Activated CD4-positive, alpha-beta T cell treated with anti-CD3 and anti-CD28 coated beads, Interleukin-2, amount 10 ng/mL, durations not matched to agents 24 days and 14 days (primary cell): ENCODE data around the gene TMEM201. TPM values are rescaled to one million over a fixed set of nuclear protein-coding genes. Genes with fewer than 3 reads are reported as not detected.
A peak's percentile ranks its signal among the peaks of the same experiment; 100 is the strongest.

ENCODE experiments used
- DNase-seq: peaks from one replicate; pipeline ENCODE4 v3.0.0; 2022
- H3K27ac Mint-ChIP-seq: one replicate; pipeline ENCODE4 v1.8.0; 2022; ENCODE audit warnings: mild to moderate bottlenecking, mixed read lengths
- H3K27me3 Mint-ChIP-seq: one replicate; pipeline ENCODE4 v1.8.0; 2022; ENCODE audit warnings: mixed read lengths
- H3K36me3 Mint-ChIP-seq: one replicate; pipeline ENCODE4 v1.8.0; 2022; ENCODE audit warnings: low read depth, mild to moderate bottlenecking, mixed read lengths
- H3K4me1 Mint-ChIP-seq: one replicate; pipeline ENCODE4 v1.8.0; 2021; ENCODE audit warnings: mixed read lengths
- H3K4me3 Mint-ChIP-seq: one replicate; pipeline ENCODE4 v1.8.0; 2022; ENCODE audit warnings: mild to moderate bottlenecking, moderate library complexity, mixed read lengths
- H3K9me3 Mint-ChIP-seq: one replicate; pipeline ENCODE4 v1.8.0; 2021; ENCODE audit warnings: mixed read lengths
- intact Hi-C: fragments of 100-400 bp; cut with micrococcal nuclease; formaldehyde crosslinking; loops from one replicate; pipeline ENCODE4 v1.15.1; 2023
- total RNA-seq: library from RNA; stranded (reverse); gene quantifications from 2 replicates; pipeline ENCODE4 v1.2.3, GENCODE V29; 2022

Gene TMEM201
- total RNA-seq, 1 donor from 2014 or later: 37.3 TPM

DNA sequence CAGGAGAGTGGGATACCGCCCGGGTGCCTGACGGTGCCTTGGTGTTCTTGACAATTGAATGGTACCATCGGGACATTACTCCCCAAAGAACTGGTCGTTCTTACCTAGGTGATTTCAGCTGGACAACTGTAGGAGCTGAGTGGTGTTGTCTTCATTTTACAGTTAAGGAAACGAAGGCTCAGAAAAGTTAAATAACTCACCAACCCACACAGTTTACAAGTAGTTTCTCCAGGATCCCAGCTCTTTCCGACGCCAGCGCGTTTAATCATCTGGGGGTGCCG lies 64.4 kb downstream of the TMEM201 start:
- Mint-ChIP-seq H3K36me3 (peaks cover 39% of the 10 kb centered on the region), H3K27ac (peak overlapping the region; percentile 99), H3K4me3 (peak overlapping the region; percentile 98), H3K27me3 (no peaks in the 10 kb centered on the region), H3K9me3 (no peaks in the 10 kb centered on the region), H3K4me1 (peaks cover 57% of the 10 kb centered on the region)
- intact Hi-C loops: loop anchor here (1.0 to 2.0 kb wide), 4 partner anchors 17 to 75 kb away; no protein-coding TSS in a partner anchor
- DNase-seq: no peak

DNA sequence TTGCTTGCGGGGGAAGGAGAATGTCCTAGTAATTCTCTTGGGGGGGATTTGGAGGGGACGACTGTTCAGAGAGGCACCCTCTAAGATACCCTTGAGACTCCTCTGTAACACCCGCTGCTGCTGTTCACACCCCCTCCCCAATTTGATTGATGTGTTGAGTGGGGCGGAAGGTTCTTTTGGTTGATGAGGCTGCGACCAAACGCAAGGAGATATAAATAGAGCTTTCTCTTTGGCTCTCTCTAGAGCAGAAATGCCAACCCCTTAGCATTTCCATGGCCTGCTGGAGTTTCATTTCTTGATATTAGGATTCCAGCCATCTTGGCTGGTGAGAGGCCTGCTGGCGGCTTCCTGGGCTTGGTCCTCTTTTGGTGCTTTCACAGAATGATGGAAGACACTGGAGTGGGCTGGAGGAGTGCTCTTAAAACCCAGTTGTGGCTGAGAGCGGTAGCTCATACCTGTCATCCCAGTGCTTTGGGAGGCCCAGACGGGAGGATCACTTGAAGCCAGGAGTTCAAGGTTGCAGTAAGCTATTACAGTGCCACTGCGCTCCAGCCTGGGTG lies 64.9 kb downstream of the TMEM201 start:
- Mint-ChIP-seq H3K27me3 (no peaks in the 10 kb centered on the region), H3K4me1 (peaks cover 59% of the 10 kb centered on the region), H3K9me3 (no peaks in the 10 kb centered on the region), H3K4me3 (peak overlapping the region; percentile 98), H3K36me3 (peaks cover 37% of the 10 kb centered on the region), H3K27ac (peak overlapping the region; percentile 99)
- DNase-seq: peak; percentile 79
- intact Hi-C loops: loop anchor here (1.0 to 2.0 kb wide), 4 partner anchors 17 to 75 kb away; no protein-coding TSS in a partner anchor

DNA sequence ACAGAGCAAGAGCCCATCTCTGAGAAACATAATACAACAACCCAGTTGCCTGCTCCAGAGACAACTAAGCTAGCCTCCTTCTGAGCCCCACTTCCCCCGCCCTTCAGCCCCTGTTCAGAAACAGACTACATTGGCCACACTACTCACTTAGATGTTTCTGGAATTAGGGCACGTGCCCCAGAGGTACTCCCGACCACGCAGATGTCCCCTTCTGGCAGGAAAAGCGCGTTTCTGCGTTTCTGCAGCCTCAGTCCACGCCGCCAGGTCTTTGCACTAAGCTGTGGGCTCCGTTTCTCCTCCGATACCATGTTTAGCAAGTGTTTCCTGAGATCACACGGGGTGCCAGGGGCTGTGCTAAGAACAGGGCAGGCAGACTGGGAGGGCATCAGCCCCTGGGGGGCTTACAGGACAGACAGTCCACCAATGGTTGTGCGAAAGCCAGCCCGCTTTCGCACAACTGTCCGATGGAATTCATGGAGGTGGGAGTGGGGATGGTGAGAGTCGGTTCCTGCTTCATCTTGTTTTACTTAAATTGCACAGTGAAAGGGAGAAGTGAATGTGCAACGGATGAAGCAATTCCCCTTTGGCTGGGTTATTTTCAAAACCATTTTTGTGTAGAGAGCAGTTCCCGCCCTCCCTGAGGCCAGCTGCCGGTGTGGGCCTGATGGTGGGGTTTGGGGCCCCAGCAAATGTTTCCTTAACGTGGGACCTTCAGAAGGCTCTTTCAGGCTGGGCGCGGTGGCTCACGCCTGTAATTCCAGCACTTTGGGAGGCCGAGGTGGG lies 65.5 kb downstream of the TMEM201 start:
- peak overlapping the region; percentile 99 for H3K27ac Mint-ChIP-seq
- no peaks in the 10 kb centered on the region for H3K9me3 Mint-ChIP-seq
- peak overlapping the region; percentile 98 for H3K4me3 Mint-ChIP-seq
- H3K36me3 Mint-ChIP-seq: peaks cover 39% of the 10 kb centered on the region
- no peaks in the 10 kb centered on the region for H3K27me3 Mint-ChIP-seq
- peaks cover 64% of the 10 kb centered on the region for H3K4me1 Mint-ChIP-seq
- intact Hi-C loops: no loop called here
- peak; percentile 76 for DNase-seq

DNA sequence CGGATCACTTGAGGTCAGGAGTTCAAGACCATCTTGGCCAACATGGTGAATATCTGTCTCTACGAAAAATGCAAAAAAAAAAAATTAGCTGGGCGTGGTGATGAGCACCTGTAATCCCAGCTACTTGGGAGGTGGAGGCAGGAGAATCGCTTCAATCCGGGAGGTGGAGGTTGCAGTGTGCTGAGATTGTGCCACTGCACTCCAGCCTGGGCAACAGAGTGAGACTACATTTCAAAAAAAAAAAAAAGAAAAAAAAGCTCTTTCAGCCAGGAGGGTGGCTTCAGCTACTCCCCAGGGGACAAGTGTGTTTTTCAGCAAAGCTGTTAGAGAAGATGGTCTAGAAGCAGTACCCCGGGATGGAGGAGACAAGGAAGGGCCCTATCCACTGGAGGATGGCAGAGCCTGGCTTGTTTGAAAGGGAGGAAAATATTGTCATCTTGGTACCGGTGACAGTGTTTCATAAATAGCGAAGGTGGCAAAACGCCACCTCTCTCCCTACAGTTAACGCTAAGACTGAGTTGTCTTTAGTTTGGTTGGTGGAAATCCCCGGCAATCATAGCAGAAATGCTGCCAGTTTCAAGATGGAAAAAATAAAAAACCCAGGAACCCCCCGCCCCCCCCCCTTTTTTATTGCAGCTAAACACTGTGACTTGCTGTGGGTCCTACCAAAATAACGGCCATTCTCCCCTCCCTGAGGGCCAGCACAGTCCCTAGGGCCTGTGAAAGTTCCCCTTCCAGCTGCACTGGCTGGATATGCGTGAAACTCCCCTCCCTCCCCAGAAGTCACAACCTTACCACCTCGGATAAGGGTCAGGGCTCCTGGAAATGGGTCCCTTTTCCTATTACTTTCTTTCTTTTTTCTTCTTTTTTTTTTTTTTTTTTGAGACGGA lies 66.4 kb downstream of the TMEM201 start:
- Mint-ChIP-seq H3K4me1 (peaks cover 66% of the 10 kb centered on the region), H3K27me3 (no peaks in the 10 kb centered on the region), H3K4me3 (peak overlapping the region; percentile 98), H3K36me3 (peaks cover 45% of the 10 kb centered on the region), H3K9me3 (no peaks in the 10 kb centered on the region), H3K27ac (peak overlapping the region; percentile 99)
- DNase-seq: peak; percentile 83
- intact Hi-C loops: loop anchor here (1.0 kb wide), 1 partner anchor 32 kb away; no protein-coding TSS in a partner anchor

- no peaks in the 10 kb centered on the region for H3K9me3 Mint-ChIP-seq
- intact Hi-C loops: loop anchor here (1.0 kb wide), 1 partner anchor 31 kb away; no protein-coding TSS in a partner anchor
- DNase-seq: no peak
- H3K27ac Mint-ChIP-seq: peak overlapping the region; percentile 99
- peaks cover 68% of the 10 kb centered on the region for H3K4me1 Mint-ChIP-seq
- H3K36me3 Mint-ChIP-seq: peaks cover 53% of the 10 kb centered on the region
- peak overlapping the region; percentile 98 for H3K4me3 Mint-ChIP-seq
- H3K27me3 Mint-ChIP-seq: no peaks in the 10 kb centered on the region
These were observed 67.1 kb downstream of the TMEM201 start for GRCh38 chr1:9655836-9656235.

GRCh38 chr1:9657521-9658032 lies 68.9 kb downstream of the TMEM201 start:
- H3K27me3 Mint-ChIP-seq: no peaks in the 10 kb centered on the region
- DNase-seq: no peak
- H3K9me3 Mint-ChIP-seq: no peaks in the 10 kb centered on the region
- peaks cover 68% of the 10 kb centered on the region for H3K4me1 Mint-ChIP-seq
- intact Hi-C loops: loop anchor here (2.0 kb wide), 1 partner anchor 13 kb away; no protein-coding TSS in a partner anchor
- H3K36me3 Mint-ChIP-seq: peaks cover 55% of the 10 kb centered on the region
- peak overlapping the region; percentile 97 for H3K27ac Mint-ChIP-seq
- peak overlapping the region; percentile 98 for H3K4me3 Mint-ChIP-seq

DNA sequence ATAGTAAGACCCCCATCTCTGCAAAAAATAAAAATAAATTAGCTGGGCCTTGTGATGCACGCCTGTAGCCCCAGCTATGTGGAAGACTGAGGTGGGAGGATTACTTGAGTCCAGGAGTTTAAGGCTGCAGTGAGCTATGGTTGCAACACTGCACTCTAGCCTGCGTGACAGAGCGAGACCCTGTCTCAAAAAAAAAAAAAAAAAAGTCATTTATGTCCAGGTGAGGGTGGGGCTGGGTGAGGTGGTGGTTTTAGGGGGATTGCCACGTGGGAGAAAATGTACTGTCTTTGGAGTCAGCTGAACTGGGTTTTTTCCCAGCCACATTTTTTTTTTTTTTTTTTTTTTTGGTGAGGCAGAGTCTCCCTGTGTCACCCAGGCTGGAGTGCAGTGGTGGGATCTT lies 69.5 kb downstream of the TMEM201 start:
- no peaks in the 10 kb centered on the region for H3K27me3 Mint-ChIP-seq
- peaks cover 57% of the 10 kb centered on the region for H3K36me3 Mint-ChIP-seq
- peaks cover 72% of the 10 kb centered on the region for H3K4me1 Mint-ChIP-seq
- DNase-seq: no peak
- intact Hi-C loops: loop anchor here (2.0 kb wide), 1 partner anchor 13 kb away; no protein-coding TSS in a partner anchor
- H3K4me3 Mint-ChIP-seq: peak overlapping the region; percentile 98
- no peaks in the 10 kb centered on the region for H3K9me3 Mint-ChIP-seq
- peak overlapping the region; percentile 97 for H3K27ac Mint-ChIP-seq

- no peak for DNase-seq
- Mint-ChIP-seq H3K36me3 (peaks cover 53% of the 10 kb centered on the region), H3K9me3 (no peaks in the 10 kb centered on the region), H3K27me3 (no peaks in the 10 kb centered on the region), H3K4me1 (peaks cover 62% of the 10 kb centered on the region), H3K27ac (peak overlapping the region; percentile 76), H3K4me3 (peak overlapping the region; percentile 53)
- intact Hi-C loops: loop anchor here (2.0 kb wide), 1 partner anchor 15 kb away; no protein-coding TSS in a partner anchor
These were observed 70.6 kb downstream of the TMEM201 start for GRCh38 chr1:9659328-9659727.

DNA sequence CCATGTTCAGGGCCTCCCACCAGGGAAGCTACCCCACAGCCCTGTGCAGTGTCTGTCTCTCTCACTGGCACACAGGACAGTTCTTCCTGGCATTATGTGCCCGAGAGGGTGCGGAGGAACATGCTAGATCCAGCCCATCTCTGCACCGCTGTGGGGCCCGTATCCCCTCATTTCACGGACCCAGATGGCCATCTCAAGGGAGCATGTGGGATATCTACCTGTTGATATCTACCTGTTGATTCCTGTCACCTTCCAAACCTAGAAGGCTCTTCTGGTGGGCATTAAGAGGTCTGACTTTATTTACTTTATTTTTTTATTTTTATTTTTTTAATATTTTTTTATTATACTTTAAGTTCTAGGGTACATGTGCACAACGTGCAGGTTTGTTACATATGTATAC lies 74.5 kb downstream of the TMEM201 start:
- peaks cover 44% of the 10 kb centered on the region for H3K4me1 Mint-ChIP-seq
- H3K36me3 Mint-ChIP-seq: peaks cover 53% of the 10 kb centered on the region
- H3K4me3 Mint-ChIP-seq: no peak overlapping the region
- DNase-seq: no peak
- no peaks in the 10 kb centered on the region for H3K9me3 Mint-ChIP-seq
- H3K27ac Mint-ChIP-seq: peak overlapping the region; percentile 73
- intact Hi-C loops: no loop called here
- no peaks in the 10 kb centered on the region for H3K27me3 Mint-ChIP-seq

Other genes starting within 250 kb of the TMEM201 start
- gene SLC25A33, start 49.4 kb upstream of the TMEM201 start, total RNA-seq: 11.4 and 12.4 TPM in 2 replicates
- gene PIK3CD, start 62.8 kb downstream of the TMEM201 start, total RNA-seq: 233 TPM in 2 replicates
- gene CLSTN1, start 235.1 kb downstream of the TMEM201 start, total RNA-seq: 42.1 and 43.8 TPM in 2 replicates